ENCODE measurements around the gene DCANP1.
"Not testable (repeated sequence)": the region's sequence is repeated elsewhere in the genome, so short reads cannot be mapped to it uniquely, and the experiment has no call there.

The DCANP1 gene

GRCh38 chr5:135447298-135447929 lies at the start of gene DCANP1:
Gene DCANP1 (minus strand): TSS chr5:135447348. CDS start chr5:135447108, 240 bp downstream.
- DNase-seq: no peak

- DNase-seq: not testable (repeated sequence)
Measured at GRCh38 chr5:135495531-135495930, 48.4 kb upstream of the DCANP1 start.

GRCh38 chr5:135494196-135494595 lies 47.0 kb upstream of the DCANP1 start:
- DNase-seq: no peak

GRCh38 chr5:135493406-135494180 lies 46.4 kb upstream of the DCANP1 start:
- no peak for DNase-seq

GRCh38 chr5:135492319-135492626 lies 45.1 kb upstream of the DCANP1 start:
- DNase-seq: no peak

GRCh38 chr5:135491552-135492318 lies 44.6 kb upstream of the DCANP1 start:
- DNase-seq: no peak

GRCh38 chr5:135491038-135491551 lies 43.9 kb upstream of the DCANP1 start:
- no peak for DNase-seq

- no peak for DNase-seq
Measured at GRCh38 chr5:135490245-135491037, 43.3 kb upstream of the DCANP1 start.

GRCh38 chr5:135489466-135490244 lies 42.5 kb upstream of the DCANP1 start:
- DNase-seq: no peak

GRCh38 chr5:135488727-135489465 lies 41.7 kb upstream of the DCANP1 start:
- no peak for DNase-seq

GRCh38 chr5:135487839-135488514 lies 40.8 kb upstream of the DCANP1 start:
- DNase-seq: no peak

- DNase-seq: no peak
Measured at GRCh38 chr5:135487037-135487395, 39.9 kb upstream of the DCANP1 start.

- DNase-seq: peak; percentile 77
Measured at GRCh38 chr5:135486131-135487036, 39.2 kb upstream of the DCANP1 start.

GRCh38 chr5:135484674-135485086 lies 37.5 kb upstream of the DCANP1 start:
- no peak for DNase-seq

GRCh38 chr5:135483254-135483653 lies 36.1 kb upstream of the DCANP1 start:
- DNase-seq: no peak

GRCh38 chr5:135482381-135482933 lies 35.3 kb upstream of the DCANP1 start:
- peak; percentile 80 for DNase-seq

- DNase-seq: no peak
Measured at GRCh38 chr5:135481909-135482311, 34.8 kb upstream of the DCANP1 start.

- peak; percentile 86 for DNase-seq
Measured at GRCh38 chr5:135481387-135481786, 34.2 kb upstream of the DCANP1 start.

- peak; percentile 75 for DNase-seq
Measured at GRCh38 chr5:135480511-135480910, 33.4 kb upstream of the DCANP1 start.

Data from hematopoietic multipotent progenitor cell treated with erythropoietin and hydrocortisone succinate and interleukin-3 and kit ligand, for 8 days (in vitro differentiated cells).